ENCODE results near the gene PTPRS.

DNA sequence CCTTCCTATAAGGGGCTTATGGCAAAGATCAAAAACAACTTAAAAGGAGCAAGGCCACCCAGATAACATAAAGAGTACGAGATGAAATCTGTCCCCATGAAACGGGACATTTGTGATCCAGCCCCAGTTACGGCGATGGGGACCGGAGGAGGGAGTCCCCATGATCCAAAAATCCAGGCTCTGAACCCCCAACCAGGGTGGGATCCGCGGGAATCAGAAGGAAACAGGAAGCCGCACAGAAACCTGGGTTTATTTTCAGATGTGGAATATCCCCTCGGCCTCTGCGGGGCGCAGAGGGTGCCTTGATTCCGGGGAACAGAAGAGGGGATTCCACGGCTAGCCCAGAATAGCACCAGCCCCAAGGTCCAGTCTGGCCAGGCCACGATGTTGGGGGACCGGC, 5.0 kb downstream of the PTPRS start:
- no peak for TF ChIP-seq POLR2A (IDR thresholded peaks at IDR 0.05)
- TF ChIP-seq, protein P1, sequence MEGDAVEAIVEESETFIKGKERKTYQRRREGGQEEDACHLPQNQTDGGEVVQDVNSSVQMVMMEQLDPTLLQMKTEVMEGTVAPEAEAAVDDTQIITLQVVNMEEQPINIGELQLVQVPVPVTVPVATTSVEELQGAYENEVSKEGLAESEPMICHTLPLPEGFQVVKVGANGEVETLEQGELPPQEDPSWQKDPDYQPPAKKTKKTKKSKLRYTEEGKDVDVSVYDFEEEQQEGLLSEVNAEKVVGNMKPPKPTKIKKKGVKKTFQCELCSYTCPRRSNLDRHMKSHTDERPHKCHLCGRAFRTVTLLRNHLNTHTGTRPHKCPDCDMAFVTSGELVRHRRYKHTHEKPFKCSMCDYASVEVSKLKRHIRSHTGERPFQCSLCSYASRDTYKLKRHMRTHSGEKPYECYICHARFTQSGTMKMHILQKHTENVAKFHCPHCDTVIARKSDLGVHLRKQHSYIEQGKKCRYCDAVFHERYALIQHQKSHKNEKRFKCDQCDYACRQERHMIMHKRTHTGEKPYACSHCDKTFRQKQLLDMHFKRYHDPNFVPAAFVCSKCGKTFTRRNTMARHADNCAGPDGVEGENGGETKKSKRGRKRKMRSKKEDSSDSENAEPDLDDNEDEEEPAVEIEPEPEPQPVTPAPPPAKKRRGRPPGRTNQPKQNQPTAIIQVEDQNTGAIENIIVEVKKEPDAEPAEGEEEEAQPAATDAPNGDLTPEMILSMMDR (IDR thresholded peaks at IDR 0.05): no peak
